Ishikawa (cell line): ENCODE measurements around the gene C1QL4.

Source experiments
- CEBPB ChIP-seq: IDR thresholded peaks from 2 replicates; pipeline ENCODE4 v1.6.1; 2012
- CREB1 ChIP-seq: IDR thresholded peaks from 2 replicates; pipeline ENCODE4 v1.6.1; 2012; ENCODE audit warnings: low read depth
- EGR1 ChIP-seq: IDR thresholded peaks from 2 replicates; pipeline ENCODE4 v1.6.1; 2012
- EP300 ChIP-seq: IDR thresholded peaks from 2 replicates; pipeline ENCODE4 v1.6.1; 2012; ENCODE audit warnings: borderline replicate concordance
- FOXM1 ChIP-seq: IDR thresholded peaks from 2 replicates; pipeline ENCODE4 v1.6.1; 2012; ENCODE audit warnings: low read depth, borderline replicate concordance
- MAX ChIP-seq: IDR thresholded peaks from 2 replicates; pipeline ENCODE4 v1.6.1; 2012
- NFIC ChIP-seq: IDR thresholded peaks from 2 replicates; pipeline ENCODE4 v1.6.1; 2012
- RAD21 ChIP-seq: IDR thresholded peaks from 2 replicates; pipeline ENCODE4 v1.6.1; 2012; ENCODE audit warnings: low read depth
- REST ChIP-seq: IDR thresholded peaks from 2 replicates; pipeline ENCODE4 v1.6.1; 2012; ENCODE audit warnings: low read depth, mild to moderate bottlenecking
- TAF1 ChIP-seq: IDR thresholded peaks from 2 replicates; pipeline ENCODE4 v1.6.1; 2012; ENCODE audit warnings: low read depth, mild to moderate bottlenecking
- TCF12 ChIP-seq: IDR thresholded peaks from 2 replicates; pipeline ENCODE4 v1.6.1; 2012; ENCODE audit warnings: low read depth
- TEAD4 ChIP-seq: IDR thresholded peaks from 2 replicates; pipeline ENCODE4 v1.6.1; 2012
- USF1 ChIP-seq: IDR thresholded peaks from 2 replicates; pipeline ENCODE4 v1.6.1; 2012
- YY1 ChIP-seq: IDR thresholded peaks from 2 replicates; pipeline ENCODE4 v1.6.1; 2012; ENCODE audit warnings: low read depth
- ZBTB7A ChIP-seq: IDR thresholded peaks from 2 replicates; pipeline ENCODE4 v1.6.1; 2012; ENCODE audit warnings: low read depth

The C1QL4 gene

GRCh38 chr12:49325606-49326005 is 11.4 kb downstream of the C1QL4 start:
- no peak for TF ChIP-seq MAX
- no peak for TF ChIP-seq ZBTB7A
- no peak for TF ChIP-seq USF1
- no peak for TF ChIP-seq RAD21
- TF ChIP-seq EP300 = no peak
- TF ChIP-seq YY1 = no peak
- no peak for TF ChIP-seq NFIC
- TF ChIP-seq CREB1 = no peak

GRCh38 chr12:49323524-49324097 is 13.4 kb downstream of the C1QL4 start:
- TF ChIP-seq REST (no peak), TAF1 (no peak), MAX (no peak), TEAD4 (no peak), RAD21 (no peak), USF1 (no peak), TCF12 (no peak), YY1 (no peak), EP300 (no peak), CEBPB (no peak), ZBTB7A (no peak), NFIC (no peak)

- TF ChIP-seq CREB1 = peak; percentile 82
- TF ChIP-seq FOXM1 = peak; percentile 100
- 0 out of 2 replicates have a peak, but pooled peaks have one; percentile 11 for TF ChIP-seq TEAD4
- TF ChIP-seq TAF1 = peak; percentile 81
- peak; percentile 87 for TF ChIP-seq YY1
- TF ChIP-seq EGR1 = no peak
- peak; percentile 36; the same call in 1 of the 2 replicates for TF ChIP-seq MAX
- no peak for TF ChIP-seq ZBTB7A
- TF ChIP-seq RAD21 = no peak
- no peak for TF ChIP-seq CEBPB
- no peak for TF ChIP-seq NFIC
- TF ChIP-seq TCF12 = peak; percentile 45; the same call in 1 of the 2 replicates
- no peak for TF ChIP-seq USF1
- no peak for TF ChIP-seq REST
- TF ChIP-seq EP300 = no peak
Observed at GRCh38 chr12:49322708-49323523, 14.1 kb downstream of the C1QL4 start, which contains the start of gene TROAP. TSS of gene TROAP (plus strand) at chr12:49323255. CDS start at chr12:49323609, 354 bp downstream.

- TF ChIP-seq MAX = no peak
- TF ChIP-seq ZBTB7A = peak; percentile 24; the same call in 1 of the 2 replicates
Observed at GRCh38 chr12:49322367-49322707, 14.7 kb downstream of the C1QL4 start.

GRCh38 chr12:49314811-49315210 is 22.2 kb downstream of the C1QL4 start:
- TF ChIP-seq CREB1 (no peak), EGR1 (no peak), EP300 (no peak), RAD21 (no peak), TAF1 (no peak), MAX (no peak), ZBTB7A (no peak), REST (no peak), TCF12 (no peak), FOXM1 (no peak), USF1 (no peak), TEAD4 (no peak), NFIC (no peak)
